Esophagus squamous epithelium (tissue), 4 donors: ENCODE data around the gene RBCK1.

Experiments used
- CTCF ChIP-seq, 6 experiments: fragments of 450-650 bp in 4 of 6; fragments of 200-600 bp in 2 of 6; sonication (generic) in 2 of 6; IDR thresholded peaks; one replicate each; pipeline ENCODE4 v1.5.1; 2016 to 2019; ENCODE audit warnings: antibody characterized with exemption in 6 of 6, mild to moderate bottlenecking in 4 of 6, moderate library complexity in 4 of 6
- POLR2A ChIP-seq, 4 donors: fragments of 450-650 bp; IDR thresholded peaks; one replicate each; pipeline ENCODE4 v1.6.1; 2017; ENCODE audit warnings: antibody characterized with exemption in 4 of 4, mild to moderate bottlenecking in 4 of 4, moderate library complexity in 3 of 4

GRCh38 chr20:412081-412480 is 4.0 kb downstream of the RBCK1 start:
- TF ChIP-seq POLR2A (IDR thresholded peaks at IDR 0.05) = no peak
- TF ChIP-seq CTCF (IDR thresholded peaks at IDR 0.05) = no peak
